HG03108 (cell line): Measurements from ENCODE around the gene MATN1.

Experiments used
- ATAC-seq: cut with Tn5 transposase; IDR thresholded peaks from one replicate; pipeline ENCODE4 v1.9.1; 2021; ENCODE audit warnings: moderate library complexity; ENCODE audit not compliant: unreplicated experiment

The MATN1 gene

DNA sequence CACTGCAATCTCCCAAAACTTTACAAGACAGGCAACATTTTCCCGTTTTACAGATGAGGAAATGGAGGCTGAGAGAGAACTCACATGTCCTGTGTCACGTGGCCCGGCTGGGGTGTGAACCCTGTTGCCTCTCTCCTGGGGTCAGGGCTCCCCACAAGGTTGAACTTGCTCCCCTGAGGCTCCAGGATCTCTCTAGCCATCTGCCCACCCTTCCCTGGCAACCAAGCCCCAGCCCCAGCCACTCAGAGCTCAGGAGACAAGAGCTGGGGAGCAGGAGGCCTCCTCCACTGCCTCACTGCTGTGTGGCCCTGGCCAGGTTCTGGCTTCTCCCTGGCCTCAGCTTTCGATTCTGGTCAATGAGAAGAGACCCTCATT is 22.4 kb upstream of the MATN1 start:
- ATAC-seq: no peak

DNA sequence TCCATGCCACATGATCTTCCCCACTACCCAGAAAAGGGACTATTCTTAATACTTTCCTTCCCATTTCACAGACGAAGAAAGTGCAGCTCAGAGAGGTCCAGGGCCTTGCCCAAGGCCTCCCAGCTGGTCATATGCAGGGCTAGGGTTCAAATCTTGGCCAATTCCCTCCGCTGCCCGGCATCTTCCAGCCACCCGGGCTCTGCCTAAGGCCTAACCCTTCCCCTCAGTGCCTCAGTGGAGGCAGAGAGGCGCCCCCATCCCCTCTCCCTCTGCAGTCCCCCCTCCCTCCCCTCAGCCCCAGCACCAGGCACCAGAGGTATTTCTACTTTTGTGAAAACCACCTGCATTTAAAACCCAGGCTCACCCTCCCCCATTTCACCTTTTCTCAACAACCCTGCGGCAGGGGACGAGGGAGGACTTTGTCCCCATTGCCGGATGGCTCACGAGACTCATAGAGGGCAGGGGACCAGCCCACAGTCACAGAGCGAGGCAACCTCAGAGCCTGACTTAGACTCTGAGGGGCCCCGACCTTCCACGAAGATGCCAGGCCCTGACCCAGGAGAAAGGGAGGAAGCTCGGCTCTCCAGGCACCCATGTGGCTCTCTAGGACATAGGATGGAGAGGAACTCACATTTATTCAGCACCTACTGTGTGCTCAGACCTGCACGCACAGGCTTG is 21.9 kb upstream of the MATN1 start:
- ATAC-seq: no peak

DNA sequence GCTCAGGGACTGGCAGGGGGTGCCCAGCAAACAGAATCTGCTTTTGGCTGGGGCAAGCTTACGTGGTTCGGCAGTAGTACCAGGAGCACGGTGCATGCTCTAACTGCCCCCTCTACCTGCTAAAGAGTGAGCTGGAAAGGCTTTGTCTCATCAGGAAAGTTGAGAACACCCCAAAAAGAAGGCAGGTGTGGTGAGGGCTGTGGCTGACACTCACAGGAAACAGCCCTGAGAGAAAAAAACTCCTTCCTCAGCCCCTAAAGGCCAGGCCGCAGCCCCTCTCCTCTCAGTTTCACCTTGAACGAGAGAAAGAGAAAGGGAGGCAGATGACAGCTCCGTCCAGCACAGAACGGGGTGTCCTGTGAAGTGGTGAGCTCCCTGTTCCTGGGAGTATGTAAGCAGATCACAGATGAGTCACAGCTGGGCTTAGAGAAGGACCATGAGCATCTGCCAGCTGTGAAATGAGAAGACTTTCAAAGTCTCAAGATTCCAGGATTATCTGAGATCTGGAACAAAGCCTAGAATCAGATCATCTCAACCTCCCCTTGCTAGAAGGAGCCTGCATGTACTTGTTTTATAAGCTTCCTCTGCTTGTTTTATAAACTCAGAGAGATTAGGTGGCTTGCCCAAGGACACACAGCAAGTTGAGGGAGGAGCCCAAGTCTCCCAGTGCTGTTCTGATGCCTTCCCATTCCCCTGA is 20.8 kb upstream of the MATN1 start:
- peak; percentile 33 for ATAC-seq

DNA sequence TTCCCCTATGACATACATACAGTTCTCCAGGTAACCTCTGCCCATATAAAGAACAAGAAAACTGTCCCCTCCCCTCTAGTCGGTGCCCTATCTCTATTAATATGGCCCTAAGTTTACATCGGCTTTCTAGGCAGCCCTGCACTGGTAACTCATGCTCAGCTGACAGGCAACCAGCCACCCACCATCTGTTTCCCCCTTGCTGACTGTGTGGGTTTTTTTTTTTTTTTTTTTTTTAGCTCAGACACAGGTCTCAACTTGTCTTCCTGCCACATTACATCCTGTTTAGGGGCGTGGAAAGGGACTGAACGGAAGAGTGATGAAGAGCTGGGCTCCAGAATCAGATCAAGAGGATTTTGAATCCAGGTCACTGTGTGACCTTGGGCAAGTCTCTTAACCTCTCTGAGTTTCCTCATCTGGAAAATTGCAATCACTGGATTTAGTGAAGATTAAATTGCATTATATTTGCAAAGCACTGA is 20.2 kb upstream of the MATN1 start:
- ATAC-seq: no peak

DNA sequence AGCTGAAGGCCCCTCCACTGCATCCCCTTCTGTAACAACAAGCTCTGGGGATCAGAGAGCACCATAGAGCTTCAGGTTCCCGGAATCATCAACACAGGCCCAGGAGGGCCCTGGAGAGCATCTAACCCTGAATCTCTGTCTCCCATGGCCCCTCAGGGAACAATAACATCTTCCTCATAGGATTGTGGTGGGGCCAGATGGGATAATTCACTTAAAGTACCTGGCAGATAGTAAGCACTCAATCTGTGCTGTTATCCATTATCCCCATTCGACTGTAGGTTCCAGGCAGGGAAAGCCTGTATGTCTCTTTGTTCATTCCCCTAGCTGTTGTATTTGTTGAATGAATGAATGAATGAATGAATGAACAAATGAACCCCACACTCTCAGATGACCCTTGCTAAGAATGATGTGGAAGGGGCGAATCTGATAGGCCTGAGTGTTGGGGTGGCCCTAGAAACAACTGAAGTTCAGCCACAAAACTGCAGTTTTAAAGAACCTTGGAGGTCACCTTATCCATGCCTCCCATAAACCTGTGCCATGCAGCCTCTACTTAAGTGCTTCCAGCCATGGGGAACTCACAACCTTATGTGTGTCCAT is 19.7 kb upstream of the MATN1 start:
- no peak for ATAC-seq

DNA sequence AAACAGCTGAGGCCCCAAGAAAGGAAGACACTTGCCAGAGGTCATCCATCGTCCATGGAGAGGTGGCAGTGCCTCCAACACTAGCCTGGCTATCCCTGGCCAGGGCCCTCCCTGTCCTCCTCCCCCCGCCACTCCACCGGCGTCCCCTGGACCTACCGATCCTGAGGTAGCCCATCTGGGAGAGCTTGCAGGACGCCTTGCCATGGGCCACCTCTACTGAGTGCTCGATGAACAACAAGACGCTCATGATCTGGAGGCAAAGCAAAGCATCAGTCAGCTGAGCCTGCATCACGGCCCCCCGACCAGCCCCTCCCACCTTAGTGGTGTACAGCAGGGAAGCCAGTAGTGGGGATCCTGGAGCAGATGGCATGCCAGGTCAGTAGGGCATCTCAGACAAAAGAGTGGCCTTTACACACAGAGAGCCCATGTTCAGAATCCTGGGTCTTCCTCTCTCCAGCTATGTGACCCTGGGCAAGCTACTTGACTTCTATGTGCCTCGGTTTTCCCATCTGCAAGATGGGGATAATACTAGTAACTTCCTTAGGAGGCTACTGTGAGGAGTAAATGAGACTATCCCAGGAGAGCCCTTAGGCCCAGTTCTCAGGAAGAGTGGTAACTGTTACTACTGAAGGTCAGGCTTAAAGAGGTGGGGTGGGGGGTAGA is 19.0 kb upstream of the MATN1 start:
- no peak for ATAC-seq

DNA sequence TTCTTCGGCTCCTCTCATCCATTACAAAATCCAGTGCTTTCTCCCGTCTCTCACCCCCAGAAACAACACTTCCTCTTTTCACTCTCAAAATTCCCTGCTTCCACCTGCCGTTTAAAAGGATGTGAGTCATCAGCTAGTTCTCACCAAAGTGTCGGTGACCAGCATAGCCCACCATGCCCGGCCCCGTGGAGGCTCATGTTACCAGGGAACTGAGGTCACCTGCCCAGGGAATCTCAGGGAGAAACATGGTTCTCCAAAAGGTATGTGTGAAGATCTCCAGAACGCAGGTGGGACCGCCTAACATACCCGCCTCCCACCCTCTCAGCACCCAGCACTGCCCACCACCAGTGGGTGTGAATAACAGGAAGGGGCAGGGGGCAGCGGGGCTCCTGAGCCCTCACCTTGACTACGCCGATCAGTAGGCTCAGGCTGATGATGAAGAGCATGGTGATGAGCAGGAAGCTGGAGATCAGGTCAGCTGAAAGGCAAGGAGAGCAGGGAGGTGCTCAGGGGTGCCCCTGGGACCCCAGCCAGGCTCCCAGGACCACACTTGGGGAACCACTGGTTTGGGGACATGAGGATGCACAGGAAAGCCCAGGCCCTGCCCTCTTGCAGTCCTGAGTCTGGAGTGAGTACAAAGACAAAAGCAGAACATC is 18.0 kb upstream of the MATN1 start:
- ATAC-seq: no peak

DNA sequence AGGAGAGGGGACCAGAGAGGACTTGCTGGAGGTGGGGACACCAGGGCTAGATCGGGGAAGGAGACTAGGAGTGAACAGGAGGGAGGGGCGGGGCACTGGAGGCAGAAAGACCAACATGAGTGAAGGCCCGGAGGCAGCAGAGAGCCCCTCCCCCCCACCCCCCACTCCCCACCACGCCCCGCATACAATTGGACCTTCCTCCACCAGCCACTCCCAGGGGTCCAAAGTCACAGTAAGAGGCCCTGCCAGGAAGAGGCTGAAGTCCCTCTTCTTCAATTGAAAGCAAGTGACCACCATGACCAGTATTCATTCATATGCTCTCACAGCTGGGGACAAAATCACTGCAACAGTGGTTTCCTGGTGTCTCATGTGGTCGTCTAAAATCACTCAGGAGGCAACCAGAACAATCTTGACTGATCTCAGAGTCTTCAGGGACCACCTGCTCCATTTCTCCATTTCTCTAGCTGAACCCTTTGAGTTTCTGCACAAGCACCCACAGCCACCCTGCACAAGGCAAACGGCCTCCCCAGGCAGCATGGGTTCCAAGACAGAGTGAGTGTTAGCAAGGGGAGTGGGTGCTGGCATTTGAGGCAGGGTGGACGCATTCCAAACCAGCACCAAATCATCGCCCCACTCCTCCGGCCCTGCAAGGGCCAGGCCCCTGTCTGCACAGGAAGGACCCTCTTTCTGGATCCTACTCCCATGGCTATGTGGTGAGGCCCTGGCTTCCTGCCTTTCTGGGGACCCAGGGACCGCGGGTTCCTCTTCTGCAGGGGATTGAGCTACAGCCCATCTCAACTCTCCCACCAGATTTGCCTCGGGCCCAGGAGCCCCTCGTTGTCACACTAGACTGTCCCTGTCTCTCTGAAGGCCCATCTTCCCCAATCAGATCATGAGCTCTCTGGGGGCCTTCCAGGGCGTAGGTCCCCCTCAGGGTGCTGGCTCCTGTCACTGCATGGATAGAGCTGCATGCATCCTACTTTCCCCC is 17.2 kb upstream of the MATN1 start:
- ATAC-seq: no peak

DNA sequence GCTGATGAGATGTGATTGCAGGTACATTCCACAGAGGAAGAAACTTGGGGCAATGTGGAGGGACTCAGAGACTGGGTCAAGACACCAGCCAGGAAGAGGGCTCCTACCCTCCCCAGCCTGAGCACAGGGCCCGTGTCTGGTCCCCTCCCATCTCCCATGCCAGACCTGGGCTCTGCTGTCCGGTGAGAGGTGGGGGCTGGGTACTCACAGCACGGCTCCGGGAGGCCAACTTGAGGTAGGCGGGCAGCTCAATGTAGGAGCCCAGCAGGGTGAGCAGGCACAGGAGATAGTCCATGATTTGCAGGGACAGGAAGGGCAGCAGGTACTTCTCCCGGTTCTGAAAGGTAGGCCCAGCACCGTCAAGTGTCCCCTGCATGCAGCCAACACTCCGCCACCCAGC is 16.2 kb upstream of the MATN1 start:
- ATAC-seq: no peak

DNA sequence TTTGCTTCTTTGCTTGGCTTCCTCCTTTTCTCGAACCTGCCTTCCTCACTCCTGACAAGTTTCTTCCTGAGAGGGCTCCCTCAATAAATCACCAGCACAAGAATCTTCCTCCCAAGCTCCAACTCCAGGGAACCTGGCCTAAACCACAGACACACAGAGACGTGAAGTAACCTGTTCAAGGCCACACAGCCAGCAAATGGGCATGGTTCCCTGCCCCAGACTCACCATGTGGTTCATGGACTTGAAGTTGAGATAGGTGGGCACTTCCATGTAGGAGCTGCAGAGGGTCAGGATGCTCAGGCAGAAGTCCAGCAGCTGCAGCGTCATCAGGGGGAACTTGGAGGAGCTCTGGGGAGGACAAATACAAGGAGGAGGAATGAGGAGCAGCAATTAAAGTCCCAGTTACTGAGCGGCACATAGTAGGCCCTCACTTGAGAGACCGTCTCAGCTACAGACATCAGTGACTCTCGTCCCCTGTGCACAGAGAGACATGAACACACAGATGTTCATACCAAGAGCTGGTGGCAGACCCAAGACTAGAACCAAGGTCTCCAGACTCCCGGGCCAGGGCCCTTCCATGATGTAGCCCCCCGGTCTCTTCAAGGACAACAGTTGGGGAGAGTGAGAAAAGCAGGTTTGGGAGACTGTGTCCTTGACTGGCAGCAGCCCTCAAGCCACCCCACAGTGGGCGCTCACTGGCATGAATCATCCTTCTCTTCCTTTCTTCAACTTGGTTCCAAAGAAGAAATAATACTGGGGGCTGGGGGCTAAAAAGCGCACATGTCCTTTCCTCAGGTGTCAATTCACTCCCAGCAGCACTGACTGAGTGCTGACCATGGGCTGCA is 15.6 kb upstream of the MATN1 start:
- ATAC-seq: no peak

DNA sequence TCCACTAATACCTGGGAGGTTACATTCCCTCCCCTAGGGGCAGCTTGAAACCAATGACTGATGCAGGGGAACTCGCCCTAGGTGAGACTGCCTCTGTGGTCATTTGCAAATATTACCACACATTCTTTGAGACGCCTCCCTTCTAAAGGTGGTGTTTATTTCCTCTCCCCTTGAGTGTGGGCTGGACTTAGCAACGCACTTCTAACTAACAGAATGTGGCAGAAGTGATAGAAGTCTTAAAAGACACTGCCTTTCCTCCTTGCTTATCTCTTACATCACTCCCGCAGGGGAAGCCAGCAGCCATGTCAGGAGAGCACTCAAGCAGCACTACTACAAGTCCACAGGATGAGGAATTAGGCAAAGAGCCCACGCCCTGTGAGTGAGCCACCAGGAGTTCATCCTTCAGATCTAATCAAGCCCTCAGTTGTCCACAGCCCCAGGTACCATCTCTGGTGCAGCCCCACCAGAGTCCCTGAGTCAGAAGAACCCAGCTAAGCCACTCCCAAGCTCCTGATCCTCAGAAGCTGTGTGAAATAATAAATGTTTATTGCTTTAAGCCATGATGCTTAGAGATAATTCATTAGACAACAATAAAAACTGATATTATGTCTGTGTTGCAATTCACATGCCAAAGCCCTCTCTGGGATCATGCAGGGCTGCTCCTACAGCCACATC is 14.8 kb upstream of the MATN1 start:
- ATAC-seq: no peak

DNA sequence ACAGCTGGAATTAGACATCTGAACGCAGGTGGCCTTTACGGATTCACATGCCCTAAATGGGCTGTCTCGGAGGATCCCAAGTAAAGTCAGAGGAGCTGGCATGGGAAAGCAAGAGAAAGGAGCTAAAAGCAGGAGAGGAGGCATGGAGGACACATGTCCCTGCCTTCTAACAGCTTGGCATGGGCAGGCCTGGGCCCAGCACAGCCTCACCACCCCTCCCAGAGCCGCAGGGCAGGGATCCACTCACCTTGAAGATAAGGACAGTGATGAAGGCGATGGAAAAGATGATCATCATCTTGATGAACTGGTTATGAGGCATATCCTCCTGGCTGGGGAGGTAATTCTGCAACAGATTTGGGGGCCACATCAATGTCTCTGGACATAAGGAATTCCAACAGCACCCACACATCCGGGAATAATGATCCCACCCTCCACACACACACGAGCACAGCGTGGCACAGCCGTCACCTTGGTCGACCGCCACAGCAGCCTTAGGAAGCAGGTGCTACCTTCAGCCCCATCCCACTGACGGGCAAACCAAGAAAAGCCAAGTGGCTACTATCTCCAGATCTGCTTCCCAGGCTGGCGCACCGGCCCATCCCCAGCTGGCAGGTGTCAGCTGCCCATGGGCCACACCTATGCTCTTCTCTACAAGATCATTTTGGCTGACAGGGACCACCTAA is 14.1 kb upstream of the MATN1 start:
- no peak for ATAC-seq

DNA sequence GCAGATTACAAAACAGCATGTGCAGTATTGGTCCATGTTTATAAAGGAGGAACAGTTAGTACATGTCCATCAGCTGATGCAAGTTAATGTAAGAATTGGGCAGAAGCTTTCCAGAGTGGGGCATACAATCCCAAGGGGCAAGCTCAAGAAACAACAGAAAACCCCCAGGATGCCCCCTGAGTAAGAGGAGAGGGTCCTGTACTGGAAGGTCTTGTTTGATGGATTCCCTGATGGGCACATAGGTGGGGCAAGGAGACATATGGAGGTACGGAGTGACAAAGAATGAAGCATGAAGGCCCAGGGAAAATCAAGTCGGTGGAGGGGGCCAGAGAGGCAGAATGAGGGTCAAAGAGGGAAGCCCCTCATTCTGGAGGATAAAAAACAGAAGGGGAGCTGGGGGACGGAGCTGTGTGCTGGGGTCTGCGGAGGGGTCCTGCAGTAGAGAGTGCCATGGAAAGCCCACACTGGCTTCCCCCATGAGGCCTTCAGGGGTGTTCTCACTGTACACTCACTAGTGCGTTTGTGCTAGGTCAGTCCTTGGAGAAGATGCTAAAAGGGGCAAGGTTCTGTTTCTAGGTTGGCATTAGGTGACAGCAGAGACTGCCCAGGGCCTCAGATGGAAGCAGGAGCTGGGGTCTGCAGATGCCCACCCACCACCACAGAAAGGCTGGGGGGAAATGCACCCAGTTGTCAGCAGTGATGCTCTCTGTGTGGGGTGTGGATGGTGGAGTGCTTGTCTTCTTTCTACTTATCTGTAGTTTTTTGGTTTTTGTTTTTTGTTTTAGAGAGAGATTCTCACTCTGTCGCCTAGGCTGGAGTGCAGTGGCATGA is 12.5 kb upstream of the MATN1 start:
- ATAC-seq: no peak

DNA sequence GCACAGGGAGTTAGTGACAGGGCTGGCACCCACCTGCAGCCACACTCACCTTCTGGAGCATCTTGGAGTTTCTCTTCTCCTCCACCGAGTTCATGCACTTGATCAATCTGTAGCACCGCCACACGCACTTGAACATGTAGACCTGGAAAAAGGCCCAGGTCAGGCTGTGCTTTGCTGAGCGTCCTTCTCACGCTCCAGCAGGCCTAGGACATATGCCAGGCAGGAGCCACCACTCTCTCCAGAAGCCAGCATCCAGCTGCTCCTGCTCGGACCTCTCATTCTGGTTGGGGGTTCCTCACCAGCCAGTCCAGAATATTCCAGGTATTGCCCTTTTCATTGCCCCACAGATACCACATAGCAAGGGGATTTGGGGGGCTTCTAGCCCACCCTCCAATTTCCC is 11.7 kb upstream of the MATN1 start:
- ATAC-seq: no peak

DNA sequence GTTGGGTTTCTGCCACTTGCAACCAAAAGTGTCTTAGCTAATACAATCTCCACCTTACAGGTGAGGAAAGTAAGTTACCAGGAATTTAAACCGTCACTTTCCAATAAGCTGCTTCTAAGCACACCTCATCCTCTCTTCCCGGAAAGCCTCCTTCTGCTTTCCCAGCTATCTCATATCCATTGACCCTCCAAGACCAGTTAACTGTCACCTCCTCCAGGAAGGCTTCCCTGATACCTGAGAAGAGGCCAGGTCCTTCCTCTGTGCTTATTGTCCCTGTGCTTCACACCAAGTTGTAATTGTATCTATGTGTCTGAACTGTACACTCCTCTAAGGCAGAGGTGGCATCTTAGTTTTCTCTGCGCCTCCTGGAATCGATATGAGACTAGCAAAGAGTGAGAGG is 11.2 kb upstream of the MATN1 start:
- ATAC-seq: no peak

DNA sequence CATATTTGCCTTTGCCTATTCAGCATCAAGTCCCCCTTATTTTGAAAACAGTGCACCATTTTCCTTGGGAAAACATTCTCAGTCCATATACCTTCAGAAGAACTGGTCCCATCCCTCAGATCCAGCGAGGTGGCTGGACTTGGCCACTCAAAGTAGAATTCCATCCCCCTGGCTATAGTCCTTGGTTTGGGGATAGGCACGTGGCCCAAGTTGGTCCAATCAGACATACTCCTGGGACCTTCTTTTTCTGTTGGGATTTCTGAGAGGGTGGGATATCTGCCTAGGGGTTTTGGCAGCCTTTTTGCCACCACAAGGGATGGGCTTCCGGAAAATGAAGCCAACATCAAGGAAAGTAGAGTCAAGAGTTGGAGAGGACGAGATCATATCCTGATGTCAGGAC is 10.7 kb upstream of the MATN1 start:
- no peak for ATAC-seq

DNA sequence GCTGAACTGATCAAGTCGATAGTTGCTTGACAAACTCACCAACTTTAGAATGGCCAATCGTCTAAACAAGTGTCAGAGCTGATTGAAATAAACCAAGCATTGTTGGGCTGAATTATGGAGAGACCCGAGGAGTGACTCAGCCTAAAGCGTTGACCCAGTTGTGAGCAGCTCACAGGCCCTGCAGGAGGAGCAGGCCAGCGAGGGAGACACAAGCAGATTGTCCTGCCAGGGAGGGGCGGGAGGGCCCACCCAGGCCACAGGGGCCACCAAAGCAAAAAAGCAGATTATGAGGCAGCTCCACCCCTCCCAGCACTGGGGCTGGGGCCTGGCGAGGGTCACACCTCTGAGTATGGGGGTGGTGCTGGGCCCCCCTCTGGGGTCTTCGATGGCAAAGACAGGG is 10.1 kb upstream of the MATN1 start:
- no peak for ATAC-seq
